NCI-H226 (cell line): ENCODE results near the gene SERPINA3.
"Not testable (repeated sequence)": the region's sequence is repeated elsewhere in the genome, so short reads cannot be mapped to it uniquely, and the experiment has no call there.

Experiments
- DNase-seq: peaks from one replicate; pipeline ENCODE4 v3.0.0-alpha.2; 2015

Gene SERPINA3

GRCh38 chr14:94636744-94637412, 24.7 kb downstream of the SERPINA3 start:
- DNase-seq, result no peak

GRCh38 chr14:94637814-94638213, 25.6 kb downstream of the SERPINA3 start:
- DNase-seq, result not testable (repeated sequence)

- no peak for DNase-seq
Observed at GRCh38 chr14:94638339-94638738, 26.1 kb downstream of the SERPINA3 start.

GRCh38 chr14:94638961-94639817, 27.0 kb downstream of the SERPINA3 start:
- no peak for DNase-seq

GRCh38 chr14:94640721-94641631, 28.8 kb downstream of the SERPINA3 start:
- no peak for DNase-seq

- no peak for DNase-seq
Observed at GRCh38 chr14:94641632-94641955, 29.4 kb downstream of the SERPINA3 start.

GRCh38 chr14:94643316-94644101, 31.3 kb downstream of the SERPINA3 start:
- DNase-seq, result no peak

GRCh38 chr14:94644102-94644535, 31.9 kb downstream of the SERPINA3 start:
- DNase-seq, result no peak

- no peak for DNase-seq
Observed at GRCh38 chr14:94646066-94646465, 33.9 kb downstream of the SERPINA3 start.

- DNase-seq, result no peak
Observed at GRCh38 chr14:94646481-94646880, 34.3 kb downstream of the SERPINA3 start.

GRCh38 chr14:94648801-94649200, 36.6 kb downstream of the SERPINA3 start:
- no peak for DNase-seq

- DNase-seq, result no peak
Observed at GRCh38 chr14:94649543-94650443, 37.6 kb downstream of the SERPINA3 start.

GRCh38 chr14:94650444-94650775, 38.2 kb downstream of the SERPINA3 start:
- no peak for DNase-seq

- no peak for DNase-seq
Observed at GRCh38 chr14:94650806-94651805, 38.9 kb downstream of the SERPINA3 start.

GRCh38 chr14:94653321-94653720, 41.1 kb downstream of the SERPINA3 start:
- no peak for DNase-seq

GRCh38 chr14:94654071-94654861, 42.1 kb downstream of the SERPINA3 start:
- no peak for DNase-seq

- no peak for DNase-seq
Observed at GRCh38 chr14:94655169-94655710, 43.0 kb downstream of the SERPINA3 start.

- no peak for DNase-seq
Observed at GRCh38 chr14:94656043-94656442, 43.9 kb downstream of the SERPINA3 start.

GRCh38 chr14:94659256-94659655, 47.1 kb downstream of the SERPINA3 start:
- DNase-seq, result no peak
